ENCODE results near the gene YKT6.

The YKT6 gene

GRCh38 chr7:44258865-44259546 is 58.2 kb downstream of the YKT6 start:
- DNase-seq (ENCODE audit: low spot score), result no peak

- no peak for DNase-seq (ENCODE audit: low spot score)
These were observed 59.0 kb downstream of the YKT6 start for GRCh38 chr7:44259547-44260457.

GRCh38 chr7:44261240-44261639 is 60.5 kb downstream of the YKT6 start:
- no peak for DNase-seq (ENCODE audit: low spot score)

- DNase-seq (ENCODE audit: low spot score), result no peak
These were observed 61.3 kb downstream of the YKT6 start for GRCh38 chr7:44262031-44262430.

GRCh38 chr7:44263326-44264082 is 62.7 kb downstream of the YKT6 start:
- DNase-seq (ENCODE audit: low spot score), result no peak

Measured in iPS-NIHi11 (cell line).